Occipital lobe (tissue), 2 donors: ENCODE results near the gene MPP3. TPM values are rescaled to one million over a fixed set of nuclear protein-coding genes. Genes with fewer than 3 reads are reported as not detected.

ENCODE experiments used
- DNase-seq: peaks from one replicate; lab custom pipeline; 2025; lab: John Stamatoyannopoulos, UW
- total RNA-seq: library from RNA; depleted of rRNA; stranded (reverse); fragments of >200 nt; gene quantifications from one replicate; pipeline ENCODE4 v1.2.3, GENCODE V29; 2014

Gene MPP3
- total RNA-seq, 1 donor from 2014 or later: 27.1 TPM

GRCh38 chr17:43774304-43775250 is 58.4 kb downstream of the MPP3 start:
- DNase-seq: no peak

GRCh38 chr17:43772877-43773648 is 59.9 kb downstream of the MPP3 start:
- no peak for DNase-seq

GRCh38 chr17:43771463-43771862 is 61.5 kb downstream of the MPP3 start:
- DNase-seq: no peak

- no peak for DNase-seq
Measured at GRCh38 chr17:43770957-43771356, 62.0 kb downstream of the MPP3 start.

- no peak for DNase-seq
Measured at GRCh38 chr17:43769859-43770258, 63.1 kb downstream of the MPP3 start.

GRCh38 chr17:43769426-43769825 is 63.5 kb downstream of the MPP3 start:
- DNase-seq: no peak

- no peak for DNase-seq
Measured at GRCh38 chr17:43768943-43769342, 64.0 kb downstream of the MPP3 start.

- DNase-seq: no peak
Measured at GRCh38 chr17:43768382-43768781, 64.6 kb downstream of the MPP3 start.

- DNase-seq: no peak
Measured at GRCh38 chr17:43767713-43768059, 65.3 kb downstream of the MPP3 start.

- DNase-seq: no peak
Measured at GRCh38 chr17:43767053-43767712, 65.8 kb downstream of the MPP3 start.

- peak; percentile 32 for DNase-seq
Measured at GRCh38 chr17:43766413-43767052, 66.4 kb downstream of the MPP3 start.

- peak; percentile 89 for DNase-seq
Measured at GRCh38 chr17:43760254-43760852, 72.6 kb downstream of the MPP3 start.

- no peak for DNase-seq
Measured at GRCh38 chr17:43759836-43760235, 73.1 kb downstream of the MPP3 start.

- DNase-seq: no peak
Measured at GRCh38 chr17:43758497-43759174, 74.3 kb downstream of the MPP3 start, which contains the start of gene SOST. Gene SOST (minus strand): TSS chr17:43758791. CDS start chr17:43758741, 50 bp downstream.

- DNase-seq: no peak
Measured at GRCh38 chr17:43758086-43758485, 74.9 kb downstream of the MPP3 start.

GRCh38 chr17:43757171-43757660 is 75.7 kb downstream of the MPP3 start:
- no peak for DNase-seq

GRCh38 chr17:43756201-43756600 is 76.7 kb downstream of the MPP3 start:
- DNase-seq: no peak

GRCh38 chr17:43755389-43755875 is 77.5 kb downstream of the MPP3 start:
- no peak for DNase-seq

GRCh38 chr17:43754947-43755346 is 78.0 kb downstream of the MPP3 start:
- no peak for DNase-seq
